HG02973 (cell line): ENCODE measurements around the gene CLIC4.
"Not testable (repeated sequence)": the region's sequence is repeated elsewhere in the genome, so short reads cannot be mapped to it uniquely, and the experiment has no call there.

Source experiments
- ATAC-seq: cut with Tn5 transposase; IDR thresholded peaks from one replicate; pipeline ENCODE4 v1.9.1; 2021; ENCODE audit warnings: moderate library complexity; ENCODE audit not compliant: unreplicated experiment

Gene CLIC4

GRCh38 chr1:24744911-24745710 lies at the start of gene CLIC4:
TSS of gene CLIC4 (plus strand) at chr1:24745447. CDS start at chr1:24745554, 107 bp downstream.
- peak; percentile 68 for ATAC-seq

- ATAC-seq, result no peak
Measured at GRCh38 chr1:24696041-24696755, 49.0 kb upstream of the CLIC4 start.

GRCh38 chr1:24696756-24697330 lies 48.4 kb upstream of the CLIC4 start:
- ATAC-seq, result no peak

- not testable (repeated sequence) for ATAC-seq
Measured at GRCh38 chr1:24697453-24698001, 47.7 kb upstream of the CLIC4 start.

GRCh38 chr1:24698326-24698725 lies 46.9 kb upstream of the CLIC4 start:
- not testable (repeated sequence) for ATAC-seq

GRCh38 chr1:24699628-24700027 lies 45.6 kb upstream of the CLIC4 start:
- no peak for ATAC-seq

- no peak for ATAC-seq
Measured at GRCh38 chr1:24702511-24703293, 42.5 kb upstream of the CLIC4 start.

- ATAC-seq, result no peak
Measured at GRCh38 chr1:24704411-24705259, 40.6 kb upstream of the CLIC4 start.

GRCh38 chr1:24705260-24706073 lies 39.8 kb upstream of the CLIC4 start:
- ATAC-seq, result no peak

- ATAC-seq, result not testable (repeated sequence)
Measured at GRCh38 chr1:24706074-24706389, 39.2 kb upstream of the CLIC4 start.

- no peak for ATAC-seq
Measured at GRCh38 chr1:24707687-24708086, 37.6 kb upstream of the CLIC4 start.

- no peak for ATAC-seq
Measured at GRCh38 chr1:24708938-24709337, 36.3 kb upstream of the CLIC4 start.

GRCh38 chr1:24709791-24710441 lies 35.3 kb upstream of the CLIC4 start:
- no peak for ATAC-seq

GRCh38 chr1:24711329-24711728 lies 33.9 kb upstream of the CLIC4 start:
- ATAC-seq, result no peak

- no peak for ATAC-seq
Measured at GRCh38 chr1:24713176-24713575, 32.1 kb upstream of the CLIC4 start.

GRCh38 chr1:24713736-24714135 lies 31.5 kb upstream of the CLIC4 start:
- no peak for ATAC-seq

- ATAC-seq, result no peak
Measured at GRCh38 chr1:24714859-24715520, 30.3 kb upstream of the CLIC4 start.

- ATAC-seq, result no peak
Measured at GRCh38 chr1:24715658-24716057, 29.6 kb upstream of the CLIC4 start.
